Subcutaneous abdominal adipose tissue (tissue), 5 donors: Measurements from ENCODE around the gene TNXB.
"Not testable (repeated sequence)": the region's sequence is repeated elsewhere in the genome, so short reads cannot be mapped to it uniquely, and the experiment has no call there.

Source experiments
- H3K27ac ChIP-seq: one replicate; pipeline ENCODE4 v1.7.0; 2013; ENCODE audit warnings: low read depth, mild to moderate bottlenecking, inconsistent platforms, low read length, moderate library complexity
- H3K27me3 ChIP-seq, 5 donors: one replicate each; pipeline ENCODE4 v1.7.0; 2013; ENCODE audit warnings: low read length in 5 of 5, inconsistent platforms in 1 of 5; ENCODE audit not compliant: control insufficient read depth in 5 of 5, insufficient read depth in 4 of 5
- H3K36me3 ChIP-seq, 5 donors: one replicate each; pipeline ENCODE4 v1.7.0; 2013; ENCODE audit warnings: low read length in 5 of 5; ENCODE audit not compliant: control insufficient read depth in 5 of 5, insufficient read depth in 5 of 5
- H3K4me1 ChIP-seq, 5 donors: one replicate each; pipeline ENCODE4 v1.7.0; 2013; ENCODE audit warnings: low read length in 5 of 5, mild to moderate bottlenecking in 3 of 5, moderate library complexity in 1 of 5; ENCODE audit not compliant: control insufficient read depth in 5 of 5, insufficient read depth in 5 of 5
- H3K4me3 ChIP-seq, 5 donors: one replicate each; pipeline ENCODE4 v1.7.0; 2013; ENCODE audit warnings: low read length in 5 of 5, low read depth in 1 of 5
- H3K9ac ChIP-seq, 5 donors: one replicate each; pipeline ENCODE4 v1.7.0; 2013; ENCODE audit warnings: low read length in 5 of 5, mild to moderate bottlenecking in 4 of 5, moderate library complexity in 3 of 5
- H3K9me3 ChIP-seq, 5 donors: one replicate each; pipeline ENCODE4 v1.7.0; 2013; ENCODE audit warnings: low read length in 5 of 5; ENCODE audit not compliant: control insufficient read depth in 5 of 5
- donor health status: healthy.
- donor health status: healthy.
- donor health status: healthy.
- donor health status: healthy.
- donor health status: healthy.

TNXB gene

DNA sequence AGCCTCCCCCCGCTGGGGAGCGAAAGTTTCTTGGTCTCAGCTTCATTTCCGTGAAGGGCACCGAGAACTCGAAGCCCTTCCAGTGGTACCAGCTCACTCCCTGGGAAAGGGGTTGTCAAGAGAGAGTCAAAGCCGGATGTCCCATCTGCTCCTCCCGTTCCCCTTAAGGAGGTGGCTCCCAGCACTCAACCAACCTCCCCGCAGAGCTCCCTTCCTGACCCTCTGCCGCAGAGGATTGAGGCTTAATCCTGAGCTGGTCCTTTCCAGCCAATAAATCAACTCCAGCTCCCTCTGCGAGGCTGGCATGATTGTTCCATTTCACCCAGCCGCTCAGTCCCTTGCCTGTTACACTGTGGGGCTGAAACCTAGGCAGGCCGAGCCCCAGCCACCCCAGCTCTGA, 100.5 kb downstream of the TNXB start:
- H3K9me3 ChIP-seq, H3K27me3 ChIP-seq, H3K27ac ChIP-seq, H3K4me3 ChIP-seq, H3K36me3 ChIP-seq, H3K4me1 ChIP-seq, H3K9ac ChIP-seq: not testable (repeated sequence)

- not testable (repeated sequence) for H3K27me3 ChIP-seq, H3K9me3 ChIP-seq, H3K36me3 ChIP-seq, H3K9ac ChIP-seq, H3K4me1 ChIP-seq, H3K27ac ChIP-seq, H3K4me3 ChIP-seq
Measured at GRCh38 chr6:32008037-32008436, 101.1 kb downstream of the TNXB start.

- H3K27me3 ChIP-seq, H3K27ac ChIP-seq, H3K9me3 ChIP-seq, H3K4me3 ChIP-seq, H3K4me1 ChIP-seq, H3K9ac ChIP-seq, H3K36me3 ChIP-seq: not testable (repeated sequence)
Measured at GRCh38 chr6:32007086-32007485, 102.1 kb downstream of the TNXB start.

GRCh38 chr6:32005991-32006529, 103.1 kb downstream of the TNXB start:
- H3K4me1 ChIP-seq, H3K9ac ChIP-seq, H3K36me3 ChIP-seq: not testable (repeated sequence)

DNA sequence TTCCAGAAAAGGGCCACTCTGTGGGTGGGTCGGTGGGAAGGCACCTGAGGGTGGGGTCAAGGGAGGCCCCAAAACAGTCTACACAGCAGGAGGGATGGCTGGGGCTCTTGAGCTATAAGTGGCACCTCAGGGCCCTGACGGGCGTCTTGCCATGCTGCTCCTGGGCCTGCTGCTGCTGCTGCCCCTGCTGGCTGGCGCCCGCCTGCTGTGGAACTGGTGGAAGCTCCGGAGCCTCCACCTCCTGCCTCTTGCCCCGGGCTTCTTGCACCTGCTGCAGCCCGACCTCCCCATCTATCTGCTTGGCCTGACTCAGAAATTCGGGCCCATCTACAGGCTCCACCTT, 103.6 kb downstream of the TNXB start:
- not testable (repeated sequence) for H3K4me3 ChIP-seq, H3K36me3 ChIP-seq, H3K27me3 ChIP-seq, H3K9me3 ChIP-seq, H3K27ac ChIP-seq, H3K4me1 ChIP-seq, H3K9ac ChIP-seq

More at GRCh38 chr6:32005991-32006529, 103.1 kb downstream of the TNXB start:
- not testable (repeated sequence) for H3K27ac ChIP-seq, H3K27me3 ChIP-seq, H3K4me3 ChIP-seq, H3K9me3 ChIP-seq

GRCh38 chr6:32004864-32005537, 104.1 kb downstream of the TNXB start:
- not testable (repeated sequence) for H3K27me3 ChIP-seq, H3K27ac ChIP-seq, H3K9me3 ChIP-seq, H3K4me3 ChIP-seq, H3K36me3 ChIP-seq, H3K4me1 ChIP-seq, H3K9ac ChIP-seq

DNA sequence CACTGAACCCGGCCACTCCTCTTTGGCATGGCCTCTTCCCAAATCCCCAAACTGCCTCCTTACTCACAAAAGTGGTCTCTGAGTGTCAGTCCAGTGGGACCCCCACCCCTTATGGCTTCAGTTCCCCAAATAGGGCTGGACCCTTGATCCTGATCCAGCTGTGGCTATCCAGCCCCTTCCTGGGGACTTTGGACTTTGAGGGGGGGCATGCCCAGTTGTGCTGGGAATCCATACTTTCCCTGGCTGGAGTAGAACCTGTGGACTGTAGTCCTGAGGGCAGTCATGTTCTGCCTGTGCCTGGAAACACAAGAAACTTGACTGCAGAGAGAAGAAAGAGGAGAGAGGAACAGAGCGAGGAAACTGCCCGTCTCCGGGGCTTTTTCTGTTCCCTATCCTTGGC, 104.7 kb downstream of the TNXB start:
- not testable (repeated sequence) for H3K27me3 ChIP-seq, H3K9ac ChIP-seq, H3K4me1 ChIP-seq, H3K4me3 ChIP-seq, H3K9me3 ChIP-seq, H3K27ac ChIP-seq, H3K36me3 ChIP-seq

DNA sequence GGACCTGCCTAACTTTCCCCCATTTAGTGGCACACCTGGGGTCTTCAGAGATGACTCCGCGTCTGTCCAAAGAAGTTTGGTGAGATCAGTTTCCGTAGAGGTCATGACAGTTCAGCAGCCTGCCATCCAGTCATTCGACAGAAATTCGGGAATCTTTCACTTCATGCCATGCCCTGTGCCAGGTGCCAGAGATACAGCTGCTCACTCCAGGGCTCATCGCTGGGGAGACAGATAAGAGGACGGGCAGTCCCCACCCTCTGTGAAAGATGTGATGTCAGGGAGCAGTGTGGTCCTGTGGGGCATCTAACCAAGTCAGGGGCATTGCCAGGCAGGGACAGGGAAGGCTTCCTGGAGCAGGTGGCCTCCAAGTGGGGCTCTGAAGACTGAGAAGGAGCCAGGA, 105.8 kb downstream of the TNXB start:
- H3K4me3 ChIP-seq, H3K9ac ChIP-seq, H3K27me3 ChIP-seq, H3K27ac ChIP-seq, H3K4me1 ChIP-seq, H3K9me3 ChIP-seq, H3K36me3 ChIP-seq: not testable (repeated sequence)

DNA sequence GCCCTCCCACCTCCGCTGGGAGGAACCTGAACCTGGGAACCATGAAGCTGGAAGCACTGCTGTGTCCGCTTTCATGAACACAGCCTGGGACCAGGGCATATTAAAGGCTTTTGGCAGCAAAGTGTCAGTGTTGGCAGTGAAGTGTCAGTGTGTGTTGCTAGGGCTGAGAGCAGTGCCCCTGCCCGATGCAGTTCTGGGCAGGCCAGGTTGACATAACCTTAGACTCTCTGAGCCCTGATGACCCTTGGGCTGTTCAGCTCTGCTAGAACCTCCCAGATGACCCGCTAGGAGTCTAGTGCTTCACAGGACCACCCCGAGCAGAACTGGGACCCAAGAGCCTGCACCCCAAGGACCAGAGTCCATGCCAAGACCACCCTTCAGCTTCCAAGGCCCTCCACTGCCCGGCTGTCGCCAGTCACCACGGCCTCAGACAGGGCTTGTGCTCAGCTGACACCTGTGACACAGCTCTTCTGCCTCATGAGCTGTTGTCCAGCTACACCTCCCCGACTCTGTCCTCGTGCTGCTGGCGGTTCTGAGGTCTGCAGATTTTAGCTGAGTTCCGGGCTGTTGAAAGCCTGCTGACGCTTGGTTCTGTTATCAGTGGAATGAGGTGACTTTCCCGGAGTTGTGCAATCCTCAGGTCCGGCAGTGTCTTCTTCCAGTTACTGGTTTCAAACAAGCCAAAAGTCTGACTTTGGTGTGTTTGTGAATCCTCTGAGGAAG, 106.4 kb downstream of the TNXB start:
- not testable (repeated sequence) for H3K4me1 ChIP-seq, H3K9ac ChIP-seq, H3K4me3 ChIP-seq, H3K27ac ChIP-seq, H3K27me3 ChIP-seq, H3K9me3 ChIP-seq, H3K36me3 ChIP-seq

DNA sequence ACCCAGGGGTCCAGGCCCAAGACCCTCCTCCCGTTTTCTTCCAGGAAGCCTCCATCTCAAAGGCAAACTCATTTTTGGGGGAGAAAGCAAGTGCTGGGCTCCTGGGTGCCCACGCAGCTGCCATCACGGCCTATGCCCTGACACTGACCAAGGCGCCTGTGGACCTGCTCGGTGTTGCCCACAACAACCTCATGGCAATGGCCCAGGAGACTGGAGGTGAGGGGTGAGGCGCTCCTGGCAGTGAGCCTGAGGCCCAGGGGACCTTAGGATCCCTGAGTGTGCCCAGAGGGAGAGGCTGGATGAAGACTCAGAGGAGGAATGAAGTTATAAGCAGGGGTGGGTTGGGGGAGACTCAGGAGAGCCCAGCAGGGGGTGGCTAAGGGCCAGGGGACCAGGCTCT, 112.8 kb downstream of the TNXB start:
- not testable (repeated sequence) for H3K9ac ChIP-seq, H3K27ac ChIP-seq, H3K4me1 ChIP-seq, H3K4me3 ChIP-seq, H3K27me3 ChIP-seq, H3K9me3 ChIP-seq, H3K36me3 ChIP-seq
